ENCODE results near the gene GOLGA8F. TPM values are rescaled to one million over a fixed set of nuclear protein-coding genes. Genes with fewer than 3 reads are reported as not detected.
"Not testable (repeated sequence)": the region's sequence is repeated elsewhere in the genome, so short reads cannot be mapped to it uniquely, and the experiment has no call there.

Gene GOLGA8F
- total RNA-seq, result not detected

GRCh38 chr15:28378364-28378763 lies at the start of gene GOLGA8F:
TSS of gene GOLGA8F (plus strand) at chr15:28378664. CDS start at chr15:28378762, 98 bp downstream.
- DNase-seq (ENCODE audit: low spot score); intact Hi-C loops (cut with DNase I); ATAC-seq: not testable (repeated sequence)

DNA sequence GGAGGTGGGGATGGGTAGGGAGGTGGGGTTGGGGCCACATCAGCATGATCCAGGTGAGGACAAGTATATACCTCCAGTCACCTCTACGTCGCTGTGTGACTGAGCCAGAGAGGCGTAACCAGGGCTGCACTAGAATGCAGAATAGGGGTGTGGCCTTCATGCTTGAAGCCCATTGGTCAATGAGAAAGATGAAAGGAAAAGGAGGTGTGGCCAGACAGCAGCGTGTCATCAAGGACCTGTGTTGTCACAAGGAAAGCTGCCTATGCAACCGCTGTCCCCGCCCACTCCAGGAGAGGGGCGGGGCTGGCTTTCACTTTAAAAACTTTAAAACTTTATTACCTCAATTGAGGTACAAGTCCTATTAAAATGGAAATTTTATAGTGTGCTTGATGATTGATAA lies 20.5 kb upstream of the GOLGA8F start, which contains the start of gene GOLGA6L24:
GOLGA6L24 (minus strand) TSS at position 101 of the 400 bp plus-strand sequence; CDS start at position 40, 61 bp downstream.
- ATAC-seq; DNase-seq (ENCODE audit: low spot score); intact Hi-C loops (cut with DNase I): not testable (repeated sequence)

- ATAC-seq; intact Hi-C loops (cut with DNase I): not testable (repeated sequence)
- peak; percentile 15 for DNase-seq (ENCODE audit: low spot score)
These were observed 13.0 kb upstream of the GOLGA8F start for GRCh38 chr15:28365502-28365901.

GRCh38 chr15:28380053-28380452 lies 1.6 kb downstream of the GOLGA8F start:
- intact Hi-C loops (cut with DNase I); DNase-seq (ENCODE audit: low spot score); ATAC-seq: not testable (repeated sequence)

- DNase-seq (ENCODE audit: low spot score); ATAC-seq; intact Hi-C loops (cut with DNase I): not testable (repeated sequence)
These were observed 17.6 kb downstream of the GOLGA8F start for GRCh38 chr15:28396022-28396421.

- ATAC-seq; DNase-seq (ENCODE audit: low spot score); intact Hi-C loops (cut with DNase I): not testable (repeated sequence)
These were observed 24.4 kb downstream of the GOLGA8F start for GRCh38 chr15:28402774-28403435.

GRCh38 chr15:28420470-28420869 lies 42.0 kb downstream of the GOLGA8F start:
- DNase-seq (ENCODE audit: low spot score); ATAC-seq; intact Hi-C loops (cut with DNase I): not testable (repeated sequence)

GRCh38 chr15:28435594-28435993 lies 57.1 kb downstream of the GOLGA8F start:
- ATAC-seq; intact Hi-C loops (cut with DNase I); DNase-seq (ENCODE audit: low spot score): not testable (repeated sequence)

Small RNA genes lying within 50 kb of the gene (microRNA-seq; reads per million reads assigned to microRNA genes)
- gene MIR4509-2, result not detected

Other genes starting within 250 kb of the GOLGA8F start
- 84.9 TPM for gene HERC2, start 56.5 kb upstream of the GOLGA8F start, total RNA-seq
- not detected for gene GOLGA6L24, start 20.6 kb upstream of the GOLGA8F start, total RNA-seq
- not detected for gene GOLGA8G, start 154.3 kb downstream of the GOLGA8F start, total RNA-seq
- not detected for gene GOLGA6L25, start 174.9 kb downstream of the GOLGA8F start, total RNA-seq

Measured in sciatic nerve (tissue), 2 donors.